ENCODE data around the gene CCM2.

DNA sequence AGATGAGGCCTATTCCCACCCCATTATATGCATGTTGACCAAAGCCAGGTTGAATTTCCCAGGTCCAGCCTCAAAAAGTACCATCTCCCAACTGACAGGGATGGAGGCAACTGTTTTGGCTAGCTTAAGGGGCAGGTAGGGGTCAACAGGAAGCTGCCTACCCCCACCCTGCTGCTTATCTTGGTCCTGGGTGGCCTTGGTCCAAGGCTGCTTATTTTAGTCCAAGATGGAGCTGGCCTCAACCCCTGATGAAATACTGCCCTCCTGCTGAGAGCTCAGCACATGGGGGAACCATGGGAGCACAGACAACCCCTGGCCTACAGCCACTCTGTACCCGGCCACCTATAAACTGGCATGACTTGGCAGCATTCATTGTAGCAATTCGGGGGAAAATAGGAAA is 44.3 kb upstream of the CCM2 start:
- no peak for TF ChIP-seq CTCF (IDR thresholded peaks at IDR 0.05)
- TF ChIP-seq POLR2A (IDR thresholded peaks at IDR 0.05) = no peak
- no peak for TF ChIP-seq EP300 (IDR thresholded peaks at IDR 0.05)

Data from tibial nerve (tissue), 4 donors.